Breast epithelium (tissue), 3 donors: Measurements from ENCODE around the gene KDM5B.

ENCODE experiments used
- POLR2A ChIP-seq: fragments of 450-650 bp; IDR thresholded peaks from one replicate; pipeline ENCODE4 v1.6.1; 2016; ENCODE audit warnings: antibody characterized with exemption, mild to moderate bottlenecking, moderate library complexity
- POLR2AphosphoS5 ChIP-seq, 3 donors: sonication (generic); formaldehyde crosslinking; IDR thresholded peaks; one replicate each; pipeline ENCODE4 v1.6.1; 2017; ENCODE audit warnings: antibody characterized with exemption in 3 of 3
- TF ChIP-seq, protein P1 (sequence below), 3 donors: fragments of 450-650 bp; IDR thresholded peaks; one replicate each; pipeline ENCODE4 v1.5.1; 2016 to 2017; ENCODE audit warnings: antibody characterized with exemption in 3 of 3, mild to moderate bottlenecking in 3 of 3, moderate library complexity in 3 of 3

DNA sequence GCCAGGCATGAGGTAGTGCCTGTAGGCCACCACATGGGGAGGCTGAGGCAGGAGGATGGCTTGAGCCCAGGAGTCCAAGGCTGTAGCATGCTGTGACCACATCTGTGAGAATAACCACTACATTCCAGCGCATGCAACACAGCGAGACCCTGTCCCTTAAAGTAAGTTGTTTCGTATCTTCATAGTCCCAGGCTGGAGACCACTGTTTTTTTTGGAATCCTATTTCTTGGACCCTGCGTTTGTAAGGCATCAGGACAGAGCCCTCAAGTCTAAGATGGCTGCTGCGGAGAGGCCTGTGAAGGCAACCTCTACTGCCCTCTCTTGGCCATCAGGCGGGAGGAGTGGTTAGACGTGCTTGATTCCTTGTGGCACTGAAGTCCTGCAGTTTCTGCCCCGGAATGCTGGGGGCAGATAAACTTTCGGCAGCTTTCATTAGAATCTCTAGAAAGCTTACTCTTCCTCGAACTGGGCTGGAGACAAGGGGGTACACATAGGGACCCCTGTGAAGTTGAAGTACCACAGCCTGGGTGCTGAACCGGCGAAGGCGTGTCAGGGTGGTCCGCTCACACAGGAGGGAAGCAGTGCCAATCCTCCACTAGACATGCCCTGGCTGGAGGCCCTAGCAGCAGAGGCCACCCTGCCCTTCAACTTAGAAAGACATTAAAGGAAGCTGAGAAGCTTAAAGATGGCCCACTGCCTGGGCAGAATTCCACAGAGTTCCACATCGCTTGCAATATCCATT lies 44.1 kb upstream of the KDM5B start:
- TF ChIP-seq, protein P1, sequence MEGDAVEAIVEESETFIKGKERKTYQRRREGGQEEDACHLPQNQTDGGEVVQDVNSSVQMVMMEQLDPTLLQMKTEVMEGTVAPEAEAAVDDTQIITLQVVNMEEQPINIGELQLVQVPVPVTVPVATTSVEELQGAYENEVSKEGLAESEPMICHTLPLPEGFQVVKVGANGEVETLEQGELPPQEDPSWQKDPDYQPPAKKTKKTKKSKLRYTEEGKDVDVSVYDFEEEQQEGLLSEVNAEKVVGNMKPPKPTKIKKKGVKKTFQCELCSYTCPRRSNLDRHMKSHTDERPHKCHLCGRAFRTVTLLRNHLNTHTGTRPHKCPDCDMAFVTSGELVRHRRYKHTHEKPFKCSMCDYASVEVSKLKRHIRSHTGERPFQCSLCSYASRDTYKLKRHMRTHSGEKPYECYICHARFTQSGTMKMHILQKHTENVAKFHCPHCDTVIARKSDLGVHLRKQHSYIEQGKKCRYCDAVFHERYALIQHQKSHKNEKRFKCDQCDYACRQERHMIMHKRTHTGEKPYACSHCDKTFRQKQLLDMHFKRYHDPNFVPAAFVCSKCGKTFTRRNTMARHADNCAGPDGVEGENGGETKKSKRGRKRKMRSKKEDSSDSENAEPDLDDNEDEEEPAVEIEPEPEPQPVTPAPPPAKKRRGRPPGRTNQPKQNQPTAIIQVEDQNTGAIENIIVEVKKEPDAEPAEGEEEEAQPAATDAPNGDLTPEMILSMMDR (IDR thresholded peaks at IDR 0.05): peak in 1 of 3 donors; percentile 17
- TF ChIP-seq POLR2A: no peak
- no peak for TF ChIP-seq POLR2AphosphoS5 (IDR thresholded peaks at IDR 0.05)
